Keratinocyte (primary cell): Measurements from ENCODE around the gene HTRA3. TPM values are rescaled to one million over a fixed set of nuclear protein-coding genes. Genes with fewer than 3 reads are reported as not detected.

ENCODE experiments used
- DNase-seq: peaks from one replicate; pipeline ENCODE4 v3.0.0-alpha.2; 2011; ENCODE audit warnings: low read depth, missing footprints, low spot score
- FAIRE-seq: peaks from 2 replicates; lab custom pipeline; 2011; peaks lifted over from hg19 to GRCh38; lab: Jason Lieb, UNC
- H2AFZ ChIP-seq: 2 replicates; pipeline ENCODE4 v1.6.0; 2012; ENCODE audit warnings: low read length, control low read depth, inconsistent platforms; ENCODE audit not compliant: control insufficient read depth
- H3K27ac ChIP-seq: 2 replicates; pipeline ENCODE4 v1.5.1; 2011; ENCODE audit warnings: low read length; ENCODE audit not compliant: control insufficient read depth, insufficient read depth
- H3K27me3 ChIP-seq: 3 replicates; pipeline ENCODE4 v1.6.0; 2011; ENCODE audit warnings: low read length; ENCODE audit not compliant: control insufficient read depth, insufficient read depth; ENCODE audit errors: extremely low read depth
- H3K36me3 ChIP-seq, 2 experiments: 2 replicates in 1 of 2; 3 replicates in 1 of 2; pipeline ENCODE4 v1.5.1; 2011; ENCODE audit warnings: low read length in 2 of 2, mild to moderate bottlenecking in 1 of 2; ENCODE audit not compliant: control insufficient read depth in 2 of 2, insufficient read depth in 2 of 2; ENCODE audit errors: extremely low read depth in 1 of 2
- H3K4me1 ChIP-seq: 3 replicates; pipeline ENCODE4 v1.5.1; 2011; ENCODE audit warnings: low read length; ENCODE audit not compliant: control insufficient read depth, insufficient read depth; ENCODE audit errors: extremely low read depth
- H3K4me2 ChIP-seq: 3 replicates; pipeline ENCODE4 v1.6.0; 2011; ENCODE audit warnings: low read depth, low read length; ENCODE audit not compliant: control insufficient read depth, insufficient read depth; ENCODE audit errors: extremely low read depth
- H3K4me3 ChIP-seq, 3 experiments: fragments of 200-600 bp in 1 of 3; sonication (generic) in 1 of 3; 2 replicates in 2 of 3; 3 replicates in 1 of 3; pipeline ENCODE4 v1.5.1; 2011 to 2016; ENCODE audit warnings: low read length in 3 of 3, mild to moderate bottlenecking in 3 of 3, control low read depth in 2 of 3, inconsistent platforms in 1 of 3, low read depth in 1 of 3, mixed read lengths in 1 of 3, mixed run types in 1 of 3, moderate library complexity in 1 of 3; ENCODE audit not compliant: control insufficient read depth in 2 of 3, insufficient read depth in 2 of 3; ENCODE audit errors: extremely low read depth in 1 of 3
- H3K79me2 ChIP-seq: 2 replicates; pipeline ENCODE4 v1.6.0; 2012; ENCODE audit warnings: low read length; ENCODE audit not compliant: control insufficient read depth, insufficient read depth
- H3K9ac ChIP-seq: 3 replicates; pipeline ENCODE4 v1.6.0; 2011; ENCODE audit warnings: low read length; ENCODE audit not compliant: control insufficient read depth, insufficient read depth; ENCODE audit errors: extremely low read depth
- H3K9me1 ChIP-seq: 3 replicates; pipeline ENCODE4 v1.6.0; 2011; ENCODE audit warnings: low read length; ENCODE audit not compliant: control insufficient read depth, insufficient read depth; ENCODE audit errors: extremely low read depth
- H3K9me3 ChIP-seq: 2 replicates; pipeline ENCODE4 v1.5.1; 2012; ENCODE audit warnings: low read depth, low read length; ENCODE audit not compliant: control insufficient read depth
- H4K20me1 ChIP-seq: 3 replicates; pipeline ENCODE4 v1.6.0; 2011; ENCODE audit warnings: low read length; ENCODE audit not compliant: control insufficient read depth, insufficient read depth; ENCODE audit errors: extremely low read depth
- CTCF ChIP-seq, 3 experiments: IDR thresholded peaks in 1 of 3; conservative IDR thresholded peaks in 1 of 3; optimal IDR thresholded peaks in 1 of 3; 2 replicates in 2 of 3; 3 replicates in 1 of 3; pipeline versions ENCODE3 to v1.5.1; 2011; ENCODE audit warnings: low read length in 3 of 3, mild to moderate bottlenecking in 3 of 3, moderate library complexity in 2 of 3, control low read depth in 1 of 3, inconsistent platforms in 1 of 3; ENCODE audit not compliant: insufficient read depth in 2 of 3; ENCODE audit errors: extremely low read depth in 1 of 3
- EZH2 ChIP-seq: IDR thresholded peaks from one replicate; pipeline ENCODE4 v1.6.1; 2012; ENCODE audit warnings: inconsistent platforms, mild to moderate bottlenecking, low read length, moderate library complexity
- dilution Hi-C: fragments of 300-500 bp; cut with MboI; formaldehyde crosslinking; loops from one replicate; pipeline ENCODE4 v1.7.0; 2020; ENCODE audit warnings: low sequenced_read_pairs; ENCODE audit not compliant: extremely low pct_ligation_motif_present
- polyA plus RNA-seq, 5 experiments: library from polyadenylated mRNA; depleted of rRNA in 3 of 5; stranded (reverse) in 3 of 5; stranded (forward) in 1 of 5; unstranded in 1 of 5; fragments of >200 nt; gene quantifications; 1 replicate in 1 of 5; 2 replicates in 3 of 5; 3 replicates in 1 of 5; pipeline versions ENCODE4 v1.2.1 to v1.2.3, GENCODE V29; 2011 to 2012; ENCODE audit warnings: missing spikeins in 2 of 5, low read depth in 1 of 5, low replicate concordance in 1 of 5

HTRA3 gene
- polyA plus RNA-seq, 1 donor (not counting 4 experiments of a cell fraction or from before 2014, with no cell fraction given): not detected

GRCh38 chr4:8307714-8308113 lies 38.2 kb downstream of the HTRA3 start:
- Histone ChIP-seq H3K4me3 (no peak overlapping the region), H2AFZ (no peak overlapping the region), H3K9ac (no peak overlapping the region), H3K4me1 (peaks cover 4% of the 10 kb centered on the region), H4K20me1 (no peaks in the 10 kb centered on the region), H3K27me3 (peaks cover 15% of the 10 kb centered on the region), H3K36me3 (no peaks in the 10 kb centered on the region), H3K4me2 (no peak overlapping the region), H3K79me2 (no peaks in the 10 kb centered on the region), H3K9me1 (no peaks in the 10 kb centered on the region), H3K9me3 (no peaks in the 10 kb centered on the region), H3K27ac (no peak overlapping the region)
- dilution Hi-C loops: no loop called here
- DNase-seq (no peak), FAIRE-seq (no peak)
- no peak for TF ChIP-seq EZH2
- no peak for TF ChIP-seq CTCF (optimal IDR thresholded peaks at IDR 0.05 in 1 of 3, IDR thresholded peaks at IDR 0.05 in 1 of 3, conservative IDR thresholded peaks at IDR 0.05 in 1 of 3; ENCODE audit: extremely low read depth in 1 of 3, insufficient read depth in 2 of 3, low read length in 3 of 3)

DNA sequence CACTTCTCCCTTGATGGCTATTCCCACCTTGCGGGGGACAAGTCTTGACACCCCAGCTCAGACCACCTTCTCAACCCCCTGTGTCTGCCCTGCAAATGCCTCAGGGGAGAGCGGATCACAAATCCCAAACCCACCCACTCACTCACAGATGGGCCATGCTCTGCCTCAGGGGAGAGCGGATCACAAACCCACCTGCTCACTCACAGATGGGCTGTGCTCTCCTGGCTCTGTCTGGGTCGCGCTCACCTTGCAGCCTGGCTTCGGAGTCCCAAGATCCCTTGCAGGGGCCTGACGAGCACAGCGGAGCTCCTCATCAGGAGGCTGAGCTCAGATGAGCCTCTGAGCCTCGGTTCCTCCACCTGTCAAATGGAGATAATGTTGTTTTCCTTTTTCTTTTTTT lies 38.6 kb downstream of the HTRA3 start:
- no peak overlapping the region for H3K9ac ChIP-seq
- no peak overlapping the region for H3K27ac ChIP-seq
- H3K4me2 ChIP-seq: no peak overlapping the region
- TF ChIP-seq EZH2: no peak
- TF ChIP-seq CTCF (optimal IDR thresholded peaks at IDR 0.05 in 1 of 3, IDR thresholded peaks at IDR 0.05 in 1 of 3, conservative IDR thresholded peaks at IDR 0.05 in 1 of 3; ENCODE audit: extremely low read depth in 1 of 3, insufficient read depth in 2 of 3, low read length in 3 of 3): no peak
- no peaks in the 10 kb centered on the region for H4K20me1 ChIP-seq
- H3K79me2 ChIP-seq: no peaks in the 10 kb centered on the region
- peaks cover 4% of the 10 kb centered on the region for H3K4me1 ChIP-seq
- no peak overlapping the region for H2AFZ ChIP-seq
- H3K9me1 ChIP-seq: no peaks in the 10 kb centered on the region
- H3K36me3 ChIP-seq: no peaks in the 10 kb centered on the region
- no peak overlapping the region for H3K4me3 ChIP-seq
- dilution Hi-C loops: no loop called here
- FAIRE-seq: no peak
- H3K9me3 ChIP-seq: no peaks in the 10 kb centered on the region
- no peak for DNase-seq
- H3K27me3 ChIP-seq: peaks cover 15% of the 10 kb centered on the region
